Spleen (tissue), 7 donors: Measurements from ENCODE around the gene GOLGA7B.

Experiments used
- CTCF ChIP-seq, 11 experiments: fragments of 200-600 bp in 7 of 11; fragments of 450-650 bp in 4 of 11; sonication (generic) in 4 of 11; IDR thresholded peaks in 8 of 11; conservative IDR thresholded peaks in 3 of 11; 1 replicate in 7 of 11; 2 replicates in 4 of 11; pipeline versions ENCODE4 v1.4.0 to v1.8.0; 2016 to 2021; ENCODE audit warnings: antibody characterized with exemption in 11 of 11, inconsistent platforms in 4 of 11, mild to moderate bottlenecking in 1 of 11
- POLR2A ChIP-seq, 3 donors: fragments of 450-650 bp; IDR thresholded peaks; one replicate each; pipeline ENCODE4 v1.5.1; 2017; ENCODE audit warnings: antibody characterized with exemption in 3 of 3, mild to moderate bottlenecking in 1 of 3
- donor health status: DM: no; HTN: no; CAD: no; lungs with moderate emphysema.
- donor health status: DM: no; HTN: no; CAD: no.
- donor health status: DM: no; HTN: no; CAD: no.

- TF ChIP-seq POLR2A (IDR thresholded peaks at IDR 0.05) (no peak), CTCF (IDR thresholded peaks at IDR 0.05 in 8 of 11, conservative IDR thresholded peaks at IDR 0.05 in 3 of 11) (no peak)
Observed at GRCh38 chr10:97801422-97801821, 48.2 kb upstream of the GOLGA7B start.
